Measurements from ENCODE around the gene TSPAN15.
A peak's percentile ranks its signal among the peaks of the same experiment; 100 is the strongest.
"Not testable (repeated sequence)": the region's sequence is repeated elsewhere in the genome, so short reads cannot be mapped to it uniquely, and the experiment has no call there.

The TSPAN15 gene

GRCh38 chr10:69445041-69445440 is 6.2 kb upstream of the TSPAN15 start:
- DNase-seq, result no peak

GRCh38 chr10:69446229-69446628 is 5.0 kb upstream of the TSPAN15 start:
- DNase-seq, result no peak

GRCh38 chr10:69446650-69447151 is 4.6 kb upstream of the TSPAN15 start:
- no peak for DNase-seq

GRCh38 chr10:69449841-69450240 is 1.4 kb upstream of the TSPAN15 start:
- peak in 42 of 56 donors; percentile 13 to 85 (median 51) for DNase-seq

- DNase-seq, result not testable (repeated sequence)
Observed at GRCh38 chr10:69450395-69450794, 870 bp upstream of the TSPAN15 start.

- DNase-seq, result peak in 4 of 56 donors; percentile 16 to 41 (median 30)
Observed at GRCh38 chr10:69451784-69452251, 553 bp downstream of the TSPAN15 start.

GRCh38 chr10:69452676-69453415 is 1.6 kb downstream of the TSPAN15 start:
- DNase-seq, result no peak

GRCh38 chr10:69453795-69454194 is 2.5 kb downstream of the TSPAN15 start:
- no peak for DNase-seq

GRCh38 chr10:69455006-69455763 is 3.9 kb downstream of the TSPAN15 start:
- DNase-seq, result no peak

- no peak for DNase-seq
Observed at GRCh38 chr10:69456880-69457693, 5.8 kb downstream of the TSPAN15 start.

- DNase-seq, result no peak
Observed at GRCh38 chr10:69457771-69458237, 6.5 kb downstream of the TSPAN15 start.

- DNase-seq, result peak in 35 of 56 donors; percentile 11 to 77 (median 52)
Observed at GRCh38 chr10:69458430-69459100, 7.3 kb downstream of the TSPAN15 start.

- no peak for DNase-seq
Observed at GRCh38 chr10:69459101-69459790, 8.0 kb downstream of the TSPAN15 start.

- peak in 2 of 56 donors; percentile 18 to 29 for DNase-seq
Observed at GRCh38 chr10:69459893-69460575, 8.8 kb downstream of the TSPAN15 start.

- DNase-seq, result no peak
Observed at GRCh38 chr10:69460576-69461242, 9.4 kb downstream of the TSPAN15 start.

GRCh38 chr10:69461243-69462025 is 10.2 kb downstream of the TSPAN15 start:
- DNase-seq, result no peak

- DNase-seq, result no peak
Observed at GRCh38 chr10:69463886-69464285, 12.6 kb downstream of the TSPAN15 start.

GRCh38 chr10:69464401-69464800 is 13.1 kb downstream of the TSPAN15 start:
- no peak for DNase-seq

All from amygdala (tissue), 56 donors.